Measurements from ENCODE around the gene IL2RG.

Gene IL2RG

GRCh38 chrX:71111141-71111843 is at the start of gene IL2RG:
Gene IL2RG, minus strand, starts transcription at chrX:71111577. Its CDS starts 38 bp downstream, at chrX:71111539.
- no peak for DNase-seq

DNA sequence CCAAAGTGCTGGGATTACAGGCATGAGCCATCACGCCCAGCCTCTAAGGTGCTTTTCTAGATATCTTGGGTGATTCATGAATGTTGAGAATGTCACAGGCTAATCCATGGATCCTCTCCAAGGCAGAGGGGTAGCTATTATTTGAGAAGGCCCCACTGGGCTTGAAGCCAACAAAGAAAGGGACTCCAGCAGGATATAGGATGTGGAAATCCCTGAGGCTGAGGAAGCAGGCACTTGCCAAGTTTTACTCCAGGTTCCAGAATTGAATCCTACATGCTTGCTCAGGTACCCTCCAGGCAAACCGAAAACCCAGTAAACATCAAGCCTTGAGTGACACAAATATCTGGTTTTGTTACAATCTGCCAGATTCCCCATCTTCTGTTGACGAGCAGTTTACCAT is 49.1 kb upstream of the IL2RG start:
- no peak for DNase-seq

DNA sequence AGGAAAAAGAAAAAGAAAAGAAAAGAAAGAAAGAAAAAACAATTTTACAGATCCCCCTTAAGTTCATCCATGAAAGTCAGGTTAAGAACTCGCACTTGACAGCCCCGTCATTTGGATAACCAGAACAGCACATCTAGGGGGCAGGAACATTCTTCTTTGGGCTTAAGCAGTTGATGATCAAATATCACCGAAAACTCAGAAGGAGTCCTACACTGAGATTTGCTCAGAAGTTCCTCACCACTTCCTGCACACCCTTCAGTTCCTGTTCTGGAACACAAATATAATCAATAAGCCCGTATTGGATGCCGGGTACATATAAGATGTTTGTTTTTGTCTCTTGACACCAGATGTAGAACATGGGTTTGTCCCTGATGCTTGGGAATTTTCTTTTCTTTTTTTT is 48.0 kb upstream of the IL2RG start:
- DNase-seq = no peak

GRCh38 chrX:71158603-71159002 is 47.2 kb upstream of the IL2RG start:
- DNase-seq = no peak

- no peak for DNase-seq
Observed at GRCh38 chrX:71154641-71155040, 43.3 kb upstream of the IL2RG start.

DNA sequence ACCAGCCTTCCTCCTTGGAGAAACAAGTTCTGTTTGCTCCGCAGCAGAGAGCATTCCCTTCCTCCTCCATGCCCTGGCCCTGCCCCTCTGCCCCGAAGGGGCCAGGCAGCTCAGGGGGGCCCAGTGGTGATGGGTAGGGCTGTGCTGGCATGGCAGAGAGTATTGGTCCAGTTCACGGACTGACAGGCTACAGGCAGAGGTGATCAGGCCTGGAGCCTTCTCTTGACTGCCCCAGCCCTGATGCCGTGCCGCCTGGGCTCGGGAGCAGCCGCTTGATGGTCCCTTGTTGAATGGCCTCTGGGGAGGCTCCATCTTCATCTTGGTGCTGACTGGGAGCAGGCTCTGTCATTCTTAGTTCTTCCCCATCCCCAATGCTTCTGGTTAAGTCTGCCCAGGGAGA is 42.8 kb upstream of the IL2RG start:
- no peak for DNase-seq

DNA sequence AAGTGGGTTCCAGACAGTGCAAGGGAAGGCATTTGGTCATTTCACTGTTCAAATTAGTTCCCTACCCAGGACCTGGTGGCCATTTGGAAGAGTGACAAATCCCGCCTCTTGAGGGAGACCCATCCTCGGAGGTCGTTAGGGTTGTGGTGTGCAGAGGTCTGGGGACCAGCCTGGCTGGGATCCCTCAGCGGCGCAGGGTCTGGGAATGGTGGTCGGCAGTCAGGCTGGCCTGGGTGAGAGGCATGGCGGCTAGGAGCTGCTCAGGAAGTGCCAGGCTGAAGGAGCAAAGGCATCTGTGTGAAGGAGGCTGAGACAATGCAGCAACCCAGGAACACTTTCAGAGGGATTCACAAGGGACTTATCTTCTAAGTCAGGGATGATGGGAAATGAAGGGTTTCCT is 40.0 kb upstream of the IL2RG start:
- DNase-seq = no peak

- no peak for DNase-seq
Observed at GRCh38 chrX:71148278-71148663, 36.9 kb upstream of the IL2RG start.

- no peak for DNase-seq
Observed at GRCh38 chrX:71147496-71148277, 36.3 kb upstream of the IL2RG start.

GRCh38 chrX:71144651-71145050 is 33.3 kb upstream of the IL2RG start, which contains the start of gene NLGN3:
Gene NLGN3, plus strand, starts transcription at chrX:71144841. Its CDS starts 2,909 bp downstream, at chrX:71147750.
- no peak for DNase-seq

- DNase-seq = no peak
Observed at GRCh38 chrX:71143508-71143907, 32.1 kb upstream of the IL2RG start.

- DNase-seq = no peak
Observed at GRCh38 chrX:71140440-71140839, 29.1 kb upstream of the IL2RG start.

DNA sequence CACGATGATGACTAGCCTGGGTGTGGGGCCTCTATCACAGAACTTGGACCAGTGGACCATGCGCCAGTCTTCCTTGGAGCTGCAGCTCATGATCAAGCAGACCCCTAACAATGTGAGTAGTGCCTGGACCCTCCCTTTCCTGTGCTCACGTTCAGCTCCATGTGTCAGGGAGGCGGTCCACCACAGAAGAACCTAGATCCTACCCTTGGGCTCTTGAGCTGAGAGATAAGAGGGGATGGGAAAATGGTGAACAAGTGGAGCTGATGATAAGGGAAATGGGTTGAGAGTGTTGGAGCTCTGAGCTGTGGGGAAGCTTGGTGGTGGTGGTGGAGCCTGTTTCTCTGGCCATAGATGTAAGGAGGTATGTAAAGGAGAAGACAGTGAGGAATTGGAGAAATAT is 20.1 kb upstream of the IL2RG start:
- no peak for DNase-seq

DNA sequence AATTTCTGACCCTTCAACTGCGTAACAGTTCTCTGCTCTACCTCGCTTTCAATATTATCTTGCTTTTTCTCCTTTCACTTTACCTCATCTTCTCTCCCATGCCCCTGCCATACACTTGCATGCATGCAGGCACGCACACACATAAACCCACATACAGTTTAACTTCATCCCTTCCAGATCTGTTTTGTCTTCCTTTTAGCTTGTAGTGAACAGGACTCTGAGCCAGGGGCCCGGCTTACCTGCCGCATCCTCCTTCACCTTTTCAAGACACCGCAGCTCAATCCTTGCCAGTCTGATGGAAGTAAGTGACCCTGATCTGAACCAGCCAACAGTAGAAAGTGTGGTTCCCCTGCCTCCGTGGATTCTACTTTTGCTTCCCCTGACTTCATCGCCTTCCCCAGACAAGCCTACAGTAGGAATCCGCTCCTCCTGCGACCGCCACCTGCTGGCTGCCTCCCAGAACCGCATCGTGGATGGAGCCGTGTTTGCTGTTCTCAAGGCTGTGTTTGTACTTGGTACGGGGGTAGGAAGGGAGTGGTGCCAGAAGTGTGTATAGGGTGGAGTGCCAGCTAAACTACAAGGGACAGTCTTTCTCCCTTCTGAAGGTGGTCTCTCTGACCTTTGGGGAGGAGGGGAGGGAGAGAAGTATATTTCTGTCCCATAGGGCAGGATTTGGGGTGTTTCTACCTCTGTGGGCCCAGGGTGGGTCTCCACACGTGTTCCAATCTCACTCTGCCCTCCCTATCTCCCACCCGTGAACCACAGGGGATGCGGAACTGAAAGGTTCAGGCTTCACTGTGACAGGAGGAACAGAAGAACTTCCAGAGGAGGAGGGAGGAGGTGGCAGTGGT is 17.8 kb upstream of the IL2RG start:
- DNase-seq = peak; percentile 9

DNA sequence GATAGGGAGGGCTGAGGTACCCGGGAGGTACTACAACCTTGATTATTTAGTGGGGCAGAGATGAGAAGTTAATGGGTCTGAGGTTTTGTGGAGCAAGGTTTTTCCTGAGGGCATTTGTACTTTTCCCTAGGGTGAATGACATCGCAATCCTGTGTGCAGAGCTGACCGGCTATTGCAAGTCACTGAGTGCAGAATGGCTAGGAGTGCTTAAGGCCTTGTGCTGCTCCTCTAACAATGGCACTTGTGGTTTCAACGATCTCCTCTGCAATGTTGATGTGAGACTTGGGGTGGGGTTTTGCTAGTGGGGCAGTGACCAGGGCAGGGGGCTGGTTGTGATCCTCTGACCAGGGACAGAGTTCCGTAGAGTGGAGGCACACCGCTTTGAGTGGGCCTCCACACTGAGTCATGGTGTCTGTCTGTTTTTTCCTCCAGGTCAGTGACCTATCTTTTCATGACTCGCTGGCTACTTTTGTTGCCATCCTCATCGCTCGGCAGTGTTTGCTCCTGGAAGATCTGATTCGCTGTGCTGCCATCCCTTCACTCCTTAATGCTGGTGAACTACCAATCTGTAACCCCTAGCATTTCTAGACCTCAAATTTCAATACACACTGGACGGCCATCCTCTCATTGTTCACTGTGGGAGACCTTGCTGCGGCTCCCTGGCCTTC is 16.9 kb upstream of the IL2RG start:
- no peak for DNase-seq

DNA sequence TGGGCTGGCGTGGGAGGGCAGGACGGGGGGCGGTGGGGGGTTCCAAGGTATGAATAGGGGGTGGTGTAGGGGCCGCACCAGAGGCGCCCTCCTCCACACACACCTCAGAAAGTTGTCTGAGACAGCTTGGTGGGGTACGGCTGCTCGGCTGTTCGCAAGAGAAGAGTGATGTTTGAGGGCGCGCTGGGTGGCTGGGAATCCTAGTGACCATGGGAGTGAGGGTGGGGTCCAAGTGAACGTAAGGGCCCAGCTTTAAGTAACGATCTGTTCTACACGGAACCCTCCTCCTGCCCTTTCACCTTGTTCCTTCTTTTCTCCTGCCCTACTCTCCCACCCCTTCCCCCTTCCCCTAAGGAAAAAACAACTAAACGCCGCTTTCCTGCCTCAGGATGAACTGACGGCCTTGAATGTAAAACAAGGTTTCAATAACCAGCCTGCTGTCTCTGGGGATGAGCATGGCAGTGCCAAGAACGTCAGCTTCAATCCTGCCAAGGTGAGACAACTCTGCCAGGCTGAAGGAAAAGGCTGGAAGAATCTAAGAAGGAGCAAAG is 7.7 kb upstream of the IL2RG start:
- DNase-seq = no peak

- peak; percentile 68 for DNase-seq
Observed at GRCh38 chrX:71118032-71118984, 6.9 kb upstream of the IL2RG start, which contains the start of gene MED12. Gene MED12, plus strand, starts transcription at chrX:71118596. Its CDS starts 159 bp downstream, at chrX:71118755.

- DNase-seq = no peak
Observed at GRCh38 chrX:71117358-71117757, 6.0 kb upstream of the IL2RG start.

GRCh38 chrX:71111921-71112431 is 599 bp upstream of the IL2RG start:
- DNase-seq = no peak

GRCh38 chrX:71109051-71109450 is 2.3 kb downstream of the IL2RG start:
- no peak for DNase-seq

- no peak for DNase-seq
Observed at GRCh38 chrX:71107762-71108360, 3.5 kb downstream of the IL2RG start.

All from NCI-H2171 (cell line).